ENCODE data around the gene HSPA1B.
"Not testable (repeated sequence)": the region's sequence is repeated elsewhere in the genome, so short reads cannot be mapped to it uniquely, and the experiment has no call there.

The HSPA1B gene

DNA sequence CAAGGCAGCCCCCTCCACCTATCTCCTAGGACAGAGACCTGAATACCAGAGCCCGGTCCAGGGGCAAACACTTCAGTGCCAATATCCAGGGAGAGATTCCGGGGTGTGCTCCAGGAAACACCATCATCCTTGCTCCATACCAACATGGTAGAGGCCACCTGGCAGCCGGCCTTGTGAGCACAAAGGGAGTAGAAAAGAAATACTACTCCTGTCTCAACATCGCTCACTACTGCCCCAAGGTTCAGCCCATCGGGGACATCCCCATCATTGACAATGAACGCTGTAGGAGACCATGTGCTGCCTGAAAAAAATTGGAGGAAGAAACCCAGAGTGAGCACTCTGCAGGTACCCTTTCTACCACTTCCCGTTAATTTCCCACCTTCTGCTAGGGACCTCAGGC, 33.6 kb downstream of the HSPA1B start:
- TF ChIP-seq, protein P1, sequence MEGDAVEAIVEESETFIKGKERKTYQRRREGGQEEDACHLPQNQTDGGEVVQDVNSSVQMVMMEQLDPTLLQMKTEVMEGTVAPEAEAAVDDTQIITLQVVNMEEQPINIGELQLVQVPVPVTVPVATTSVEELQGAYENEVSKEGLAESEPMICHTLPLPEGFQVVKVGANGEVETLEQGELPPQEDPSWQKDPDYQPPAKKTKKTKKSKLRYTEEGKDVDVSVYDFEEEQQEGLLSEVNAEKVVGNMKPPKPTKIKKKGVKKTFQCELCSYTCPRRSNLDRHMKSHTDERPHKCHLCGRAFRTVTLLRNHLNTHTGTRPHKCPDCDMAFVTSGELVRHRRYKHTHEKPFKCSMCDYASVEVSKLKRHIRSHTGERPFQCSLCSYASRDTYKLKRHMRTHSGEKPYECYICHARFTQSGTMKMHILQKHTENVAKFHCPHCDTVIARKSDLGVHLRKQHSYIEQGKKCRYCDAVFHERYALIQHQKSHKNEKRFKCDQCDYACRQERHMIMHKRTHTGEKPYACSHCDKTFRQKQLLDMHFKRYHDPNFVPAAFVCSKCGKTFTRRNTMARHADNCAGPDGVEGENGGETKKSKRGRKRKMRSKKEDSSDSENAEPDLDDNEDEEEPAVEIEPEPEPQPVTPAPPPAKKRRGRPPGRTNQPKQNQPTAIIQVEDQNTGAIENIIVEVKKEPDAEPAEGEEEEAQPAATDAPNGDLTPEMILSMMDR (IDR thresholded peaks at IDR 0.05; ENCODE audit: low read depth, low read length, poor library complexity, severe bottlenecking): no peak
- TF ChIP-seq EZH2phosphoT487 (IDR thresholded peaks at IDR 0.05; ENCODE audit: borderline replicate concordance, low read length): no peak
- Histone ChIP-seq H3K79me2 (ENCODE audit: control insufficient read depth, low read length) (0 out of 2 replicates have a peak, but pooled peaks cover 8% of the 10 kb centered on the region), H3K36me3 (ENCODE audit: control insufficient read depth, low read length) (peaks cover 5% of the 10 kb centered on the region; the same call in 1 of the 2 replicates), H3K9me3 (ENCODE audit: control insufficient read depth, insufficient read depth, low read length) (no peaks in the 10 kb centered on the region), H3K9me2 (replicated peaks; ENCODE audit: control insufficient read depth, low read length) (no peaks in the 10 kb centered on the region), H3F3A (ENCODE audit: control insufficient read depth, insufficient read depth) (peaks cover 9% of the 10 kb centered on the region; the same call in 1 of the 2 replicates), H4K20me1 (ENCODE audit: control insufficient read depth, insufficient read depth, low read depth, low read length) (no peaks in the 10 kb centered on the region), H3K27me3 (ENCODE audit: control insufficient read depth, low read length) (no peaks in the 10 kb centered on the region), H3K4me3 (ENCODE audit: low read length) (no peak overlapping the region), H3K4me2 (ENCODE audit: low read length) (no peak overlapping the region), H3K27ac (ENCODE audit: low read depth, low read length) (no peak overlapping the region), H3K4me1 (ENCODE audit: control insufficient read depth, low read length) (peaks cover 19% of the 10 kb centered on the region)

DNA sequence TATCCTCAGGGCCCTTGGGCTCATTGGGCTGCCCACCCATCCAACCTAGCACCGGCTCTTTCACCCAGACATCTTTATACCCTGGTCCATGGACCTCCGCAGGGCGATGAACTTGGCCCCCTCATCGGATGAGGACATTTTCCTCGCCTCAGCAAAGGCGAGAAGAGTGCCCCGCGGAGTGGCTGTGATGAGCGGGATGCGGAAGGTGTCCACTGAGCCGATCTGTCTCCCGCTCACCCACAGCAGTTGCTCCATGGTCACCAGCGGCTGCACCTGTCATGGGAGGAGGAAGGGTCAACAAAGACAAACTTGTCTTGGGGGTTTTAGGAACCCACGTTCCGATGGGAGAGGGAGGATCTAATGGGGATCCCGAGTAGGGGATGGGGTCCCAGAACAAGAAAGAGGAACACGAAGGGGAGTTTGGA, 34.4 kb downstream of the HSPA1B start:
- H3K9me2 ChIP-seq (replicated peaks; ENCODE audit: control insufficient read depth, low read length): no peaks in the 10 kb centered on the region
- TF ChIP-seq, protein P1 (IDR thresholded peaks at IDR 0.05; ENCODE audit: low read depth, low read length, poor library complexity, severe bottlenecking): no peak
- TF ChIP-seq EZH2phosphoT487 (IDR thresholded peaks at IDR 0.05; ENCODE audit: borderline replicate concordance, low read length): no peak
- H3K4me1 ChIP-seq (ENCODE audit: control insufficient read depth, low read length): peaks cover 19% of the 10 kb centered on the region
- no peaks in the 10 kb centered on the region for H3K27me3 ChIP-seq (ENCODE audit: control insufficient read depth, low read length)
- peaks cover 5% of the 10 kb centered on the region; the same call in 1 of the 2 replicates for H3K36me3 ChIP-seq (ENCODE audit: control insufficient read depth, low read length)
- H3K4me2 ChIP-seq (ENCODE audit: low read length): peak overlapping the region; percentile 83
- no peak overlapping the region for H3K27ac ChIP-seq (ENCODE audit: low read depth, low read length)
- peak overlapping the region; percentile 84 for H3K4me3 ChIP-seq (ENCODE audit: low read length)
- 0 out of 2 replicates have a peak, but pooled peaks cover 8% of the 10 kb centered on the region for H3K79me2 ChIP-seq (ENCODE audit: control insufficient read depth, low read length)
- H4K20me1 ChIP-seq (ENCODE audit: control insufficient read depth, insufficient read depth, low read depth, low read length): no peaks in the 10 kb centered on the region
- peaks cover 9% of the 10 kb centered on the region; the same call in 1 of the 2 replicates for H3F3A ChIP-seq (ENCODE audit: control insufficient read depth, insufficient read depth)
- H3K9me3 ChIP-seq (ENCODE audit: control insufficient read depth, insufficient read depth, low read length): no peaks in the 10 kb centered on the region

DNA sequence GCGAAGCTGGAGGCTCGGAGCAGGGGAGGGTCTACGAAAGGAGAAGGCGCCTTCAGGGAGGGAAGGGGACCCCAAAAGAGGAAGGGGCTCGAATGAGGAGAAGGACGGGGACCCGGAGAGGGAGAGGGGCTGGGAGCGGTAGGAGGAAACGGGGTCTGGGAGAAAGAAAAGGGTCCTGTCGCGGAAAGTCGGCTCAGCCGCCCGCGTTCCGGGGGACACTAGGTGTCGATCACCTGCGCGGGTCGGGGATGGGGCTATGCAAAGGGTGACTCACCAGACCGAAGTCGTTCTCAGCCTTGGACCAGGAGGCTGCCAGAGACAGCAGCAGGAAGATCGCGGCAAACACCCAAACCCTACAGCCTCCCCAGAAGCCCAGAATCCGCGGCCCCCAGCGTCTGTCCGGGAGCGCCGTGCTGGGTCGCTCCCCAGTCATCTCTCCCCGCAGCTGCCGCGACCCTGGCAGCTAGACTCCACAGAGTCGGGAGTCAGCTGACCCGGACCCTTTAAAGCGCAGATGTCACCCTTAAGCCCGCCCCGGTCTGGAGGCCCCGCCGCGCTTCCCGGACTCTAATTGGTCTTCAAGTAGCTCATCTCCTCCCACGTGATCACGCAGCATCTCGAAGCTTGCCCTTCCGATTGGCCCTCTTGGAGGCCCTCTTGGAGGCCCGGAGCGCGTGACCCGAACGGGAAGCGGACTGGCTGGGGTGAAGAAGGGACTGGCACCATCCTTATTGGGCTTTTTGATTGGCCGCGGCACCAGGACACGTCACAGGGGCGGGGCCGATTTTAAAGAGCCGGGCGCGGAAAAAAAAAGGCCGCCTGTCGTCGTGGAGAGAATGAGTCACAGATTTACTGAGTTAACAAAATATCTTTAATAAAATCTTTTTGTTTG, 35.1 kb downstream of the HSPA1B start, which contains the start of gene NEU1:
Gene NEU1 (minus strand): TSS at position 478 of the 892 bp plus-strand sequence. CDS start 45 bp downstream, at position 433.
- Histone ChIP-seq H3K27ac (ENCODE audit: low read depth, low read length) (peak within 1 kb of the TSS; percentile 85), H3K9me3 (ENCODE audit: control insufficient read depth, insufficient read depth, low read length) (no peaks in the 10 kb centered on the region), H3K4me2 (ENCODE audit: low read length) (peak within 1 kb of the TSS; percentile 83), H3F3A (ENCODE audit: control insufficient read depth, insufficient read depth) (peaks cover 6% of the 10 kb centered on the region; the same call in 1 of the 2 replicates), H4K20me1 (ENCODE audit: control insufficient read depth, insufficient read depth, low read depth, low read length) (no peaks in the 10 kb centered on the region), H3K79me2 (ENCODE audit: control insufficient read depth, low read length) (0 out of 2 replicates have a peak, but pooled peaks cover 8% of the 10 kb centered on the region), H3K9me2 (replicated peaks; ENCODE audit: control insufficient read depth, low read length) (no peaks in the 10 kb centered on the region), H3K27me3 (ENCODE audit: control insufficient read depth, low read length) (no peaks in the 10 kb centered on the region), H3K36me3 (ENCODE audit: control insufficient read depth, low read length) (peaks cover 5% of the 10 kb centered on the region; the same call in 1 of the 2 replicates), H3K4me1 (ENCODE audit: control insufficient read depth, low read length) (peaks cover 19% of the 10 kb centered on the region), H3K4me3 (ENCODE audit: low read length) (peak within 1 kb of the TSS; percentile 93)
- TF ChIP-seq EZH2phosphoT487 (IDR thresholded peaks at IDR 0.05; ENCODE audit: borderline replicate concordance, low read length): no peak
- TF ChIP-seq, protein P1 (IDR thresholded peaks at IDR 0.05; ENCODE audit: low read depth, low read length, poor library complexity, severe bottlenecking): no peak

DNA sequence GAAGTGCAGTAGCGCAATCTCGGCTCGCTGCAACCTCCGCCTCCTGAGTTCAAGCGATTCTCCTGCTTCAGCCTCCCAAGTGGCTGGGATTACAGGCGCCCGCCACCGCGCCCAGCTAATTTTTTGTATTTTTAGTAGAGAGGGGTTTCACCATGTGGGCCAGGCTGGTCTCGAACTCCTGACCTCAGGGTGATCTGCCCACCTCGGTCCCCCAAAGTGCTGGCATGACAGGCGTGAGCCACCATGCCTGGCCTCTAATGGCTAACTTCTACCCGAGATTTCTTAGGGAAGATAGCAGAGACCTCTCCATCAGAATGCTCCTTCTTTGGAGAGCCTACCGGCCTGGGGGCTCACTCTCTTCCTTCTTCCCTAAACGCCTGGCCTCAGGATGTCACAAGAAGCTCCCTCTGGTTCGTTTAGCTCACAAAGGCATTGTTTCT, 36.6 kb downstream of the HSPA1B start:
- not testable (repeated sequence) for H3K79me2 ChIP-seq (ENCODE audit: control insufficient read depth, low read length); H3K36me3 ChIP-seq (ENCODE audit: control insufficient read depth, low read length); H3K9me2 ChIP-seq (replicated peaks; ENCODE audit: control insufficient read depth, low read length); H3K27me3 ChIP-seq (ENCODE audit: control insufficient read depth, low read length); H4K20me1 ChIP-seq (ENCODE audit: control insufficient read depth, insufficient read depth, low read depth, low read length); H3K9me3 ChIP-seq (ENCODE audit: control insufficient read depth, insufficient read depth, low read length); H3F3A ChIP-seq (ENCODE audit: control insufficient read depth, insufficient read depth)
- Histone ChIP-seq H3K27ac (ENCODE audit: low read depth, low read length) (peak overlapping the region; percentile 85), H3K4me3 (ENCODE audit: low read length) (peak overlapping the region; percentile 93), H3K4me1 (ENCODE audit: control insufficient read depth, low read length) (peaks cover 23% of the 10 kb centered on the region), H3K4me2 (ENCODE audit: low read length) (peak overlapping the region; percentile 77)
